Breast epithelium (tissue), 4 donors: ENCODE results near the gene C2CD5. TPM values are rescaled to one million over a fixed set of nuclear protein-coding genes. Genes with fewer than 3 reads are reported as not detected.

ENCODE experiments used
- DNase-seq, 2 donors: peaks; one replicate each; pipeline ENCODE4 v3.0.0-alpha.2; 2019; ENCODE audit warnings: low spot score in 2 of 2
- H3K27ac ChIP-seq, 2 donors: fragments of 200-600 bp; sonication (generic) in 1 of 2; one replicate each; pipeline ENCODE4 v1.5.1; 2016 to 2019; ENCODE audit warnings: mild to moderate bottlenecking in 1 of 2
- H3K27me3 ChIP-seq, 2 donors: fragments of 200-600 bp; sonication (generic) in 1 of 2; one replicate each; pipeline versions ENCODE4 v1.5.1 to v1.6.0; 2017 to 2019; ENCODE audit warnings: control low read depth in 1 of 2, mild to moderate bottlenecking in 1 of 2
- H3K36me3 ChIP-seq: fragments of 200-600 bp; one replicate; pipeline ENCODE4 v1.5.1; 2019
- H3K4me1 ChIP-seq, 2 donors: fragments of 200-600 bp; sonication (generic); one replicate each; pipeline ENCODE4 v1.5.1; 2016 to 2019; ENCODE audit warnings: control low read depth in 1 of 2
- H3K4me3 ChIP-seq, 3 donors: fragments of 200-600 bp; sonication (generic); 1 replicate in 2 of 3; 2 replicates in 1 of 3; pipeline ENCODE4 v1.5.1; 2016 to 2019; ENCODE audit warnings: mild to moderate bottlenecking in 3 of 3, moderate library complexity in 2 of 3
- H3K9me3 ChIP-seq, 2 donors: fragments of 200-600 bp; sonication (generic) in 1 of 2; one replicate each; pipeline ENCODE4 v1.5.1; 2016 to 2019; ENCODE audit warnings: control low read depth in 1 of 2
- CTCF ChIP-seq, 3 donors: fragments of 450-650 bp; IDR thresholded peaks; one replicate each; pipeline ENCODE4 v1.5.1; 2016 to 2017; ENCODE audit warnings: antibody characterized with exemption in 3 of 3, mild to moderate bottlenecking in 3 of 3, moderate library complexity in 3 of 3
- POLR2A ChIP-seq: fragments of 450-650 bp; IDR thresholded peaks from one replicate; pipeline ENCODE4 v1.6.1; 2016; ENCODE audit warnings: antibody characterized with exemption, mild to moderate bottlenecking, moderate library complexity
- POLR2AphosphoS5 ChIP-seq, 3 donors: sonication (generic); formaldehyde crosslinking; IDR thresholded peaks; one replicate each; pipeline ENCODE4 v1.6.1; 2017; ENCODE audit warnings: antibody characterized with exemption in 3 of 3
- intact Hi-C: fragments of 100-400 bp; cut with DNase I; formaldehyde crosslinking; loops from one replicate; pipeline ENCODE4 v1.15.1; 2023; ENCODE audit warnings: low total_unique reads
- total RNA-seq, 3 donors: library from RNA; depleted of rRNA; stranded (reverse); fragments of >200 nt; gene quantifications; one replicate each; pipeline ENCODE4 v1.1.0, GENCODE V29; 2016

Gene C2CD5
- total RNA-seq, 3 donors from 2014 or later: 33.4 to 60.6 (median 40.2) TPM

GRCh38 chr12:22443379-22444316, 100.7 kb downstream of the C2CD5 start:
- Histone ChIP-seq H3K27me3 (no peaks in the 10 kb centered on the region), H3K36me3 (no peaks in the 10 kb centered on the region), H3K4me1 (no peaks in the 10 kb centered on the region), H3K9me3 (no peaks in the 10 kb centered on the region), H3K4me3 (no peak overlapping the region), H3K27ac (no peak overlapping the region)
- peak; percentile 63 to 81 (median 74) for TF ChIP-seq CTCF (IDR thresholded peaks at IDR 0.05)
- TF ChIP-seq POLR2A: no peak
- DNase-seq: peak; percentile 49 to 55
- intact Hi-C loops: no loop called here

GRCh38 chr12:22437031-22437806, 107.1 kb downstream of the C2CD5 start:
- Histone ChIP-seq H3K4me1 (no peaks in the 10 kb centered on the region), H3K27me3 (no peaks in the 10 kb centered on the region), H3K36me3 (no peaks in the 10 kb centered on the region), H3K27ac (peak overlapping the region; percentile 86 to 88), H3K4me3 (peak overlapping the region in 2 of 3 donors; percentile 34 to 51), H3K9me3 (no peaks in the 10 kb centered on the region)
- peak in 1 of 2 donors; percentile 67 for DNase-seq
- TF ChIP-seq CTCF (IDR thresholded peaks at IDR 0.05): no peak
- intact Hi-C loops: no loop called here

GRCh38 chr12:22435583-22435982, 108.8 kb downstream of the C2CD5 start:
- TF ChIP-seq POLR2A (no peak), CTCF (IDR thresholded peaks at IDR 0.05) (no peak), POLR2AphosphoS5 (IDR thresholded peaks at IDR 0.05) (no peak)
- intact Hi-C loops: no loop called here
- Histone ChIP-seq H3K36me3 (no peaks in the 10 kb centered on the region), H3K27me3 (no peaks in the 10 kb centered on the region), H3K4me1 (no peaks in the 10 kb centered on the region), H3K4me3 (no peak overlapping the region), H3K9me3 (no peaks in the 10 kb centered on the region), H3K27ac (no peak overlapping the region)
- DNase-seq: no peak

- DNase-seq: no peak
- no peak for TF ChIP-seq CTCF (IDR thresholded peaks at IDR 0.05)
- TF ChIP-seq POLR2A: no peak
- no peak for TF ChIP-seq POLR2AphosphoS5 (IDR thresholded peaks at IDR 0.05)
- no peaks in the 10 kb centered on the region for H3K36me3 ChIP-seq
- no peaks in the 10 kb centered on the region for H3K4me1 ChIP-seq
- H3K27me3 ChIP-seq: no peaks in the 10 kb centered on the region
- H3K9me3 ChIP-seq: no peaks in the 10 kb centered on the region
- H3K4me3 ChIP-seq: no peak overlapping the region
- intact Hi-C loops: no loop called here
- no peak overlapping the region for H3K27ac ChIP-seq
Observed at GRCh38 chr12:22431693-22432251, 112.6 kb downstream of the C2CD5 start.
